ENCODE data around the gene ELOA. TPM values are rescaled to one million over a fixed set of nuclear protein-coding genes. Genes with fewer than 3 reads are reported as not detected.

ELOA gene
- total and polyA plus RNA-seq, 9 of the 15 experiments (the other 6 are each of a cell fraction or from before 2014, with no cell fraction given) = 31.9 to 98.6 (median 61.3) TPM

DNA sequence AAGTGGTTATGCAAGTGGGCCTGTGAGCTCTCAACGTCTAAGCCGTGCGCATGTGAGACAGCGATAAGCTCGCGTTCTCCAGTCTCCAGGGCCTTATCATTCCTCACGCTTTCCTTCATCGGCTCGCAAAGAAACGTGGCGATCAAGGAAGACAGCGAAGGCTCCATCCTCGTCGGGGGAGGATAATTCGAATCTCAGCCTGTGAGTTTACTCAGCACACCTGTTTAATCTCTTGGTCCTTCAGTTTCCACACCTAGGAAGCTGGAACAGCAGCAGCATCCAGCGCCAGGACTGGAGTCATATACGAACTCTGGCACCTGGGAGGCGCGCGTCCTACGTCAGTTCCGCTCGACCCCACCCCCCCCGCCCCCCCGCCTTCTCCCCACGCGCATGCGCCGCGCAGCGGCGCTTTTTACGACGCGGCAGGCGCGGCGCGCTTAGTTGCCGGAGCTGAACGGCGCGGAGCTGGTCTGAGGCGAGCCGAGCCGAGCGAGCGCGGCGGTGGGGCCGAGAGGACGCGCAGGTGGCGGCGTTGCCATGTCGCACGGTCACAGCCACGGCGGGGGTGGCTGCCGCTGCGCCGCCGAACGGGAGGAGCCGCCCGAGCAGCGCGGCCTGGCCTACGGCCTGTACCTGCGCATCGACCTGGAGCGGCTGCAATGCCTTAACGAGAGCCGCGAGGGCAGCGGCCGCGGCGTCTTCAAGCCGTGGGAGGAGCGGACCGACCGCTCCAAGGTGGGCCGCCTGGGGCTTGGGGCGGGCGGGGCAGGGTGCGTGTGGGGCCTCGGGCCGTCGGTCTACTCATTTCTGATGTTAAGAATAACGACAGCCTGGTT lies 34.9 kb downstream of the ELOA start, which contains the start of gene PITHD1 (continued):
- TF ChIP-seq RHOXF2B (CRISPR knock-in tag; conservative IDR thresholded peaks at IDR 0.05) = no peak
- TF ChIP-seq MYNN (IDR thresholded peaks at IDR 0.05) = peak; percentile 79
- TF ChIP-seq MYNN (CRISPR knock-in tag; IDR thresholded peaks at IDR 0.05) = no peak
- TF ChIP-seq, protein P1, sequence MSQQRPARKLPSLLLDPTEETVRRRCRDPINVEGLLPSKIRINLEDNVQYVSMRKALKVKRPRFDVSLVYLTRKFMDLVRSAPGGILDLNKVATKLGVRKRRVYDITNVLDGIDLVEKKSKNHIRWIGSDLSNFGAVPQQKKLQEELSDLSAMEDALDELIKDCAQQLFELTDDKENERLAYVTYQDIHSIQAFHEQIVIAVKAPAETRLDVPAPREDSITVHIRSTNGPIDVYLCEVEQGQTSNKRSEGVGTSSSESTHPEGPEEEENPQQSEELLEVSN (IDR thresholded peaks at IDR 0.05; ENCODE audit: borderline replicate concordance in 1 of 2, extremely low read depth in 1 of 2, insufficient read depth in 1 of 2, insufficient read length in 1 of 2, low read depth in 1 of 2, low read length in 1 of 2, poor library complexity in 1 of 2, severe bottlenecking in 1 of 2) = peak; percentile 79 to 80
- TF ChIP-seq PHF20 (IDR thresholded peaks at IDR 0.05; ENCODE audit: partially characterized antibody) = peak; percentile 94
- TF ChIP-seq ZNF165 (CRISPR knock-in tag; IDR thresholded peaks at IDR 0.05; ENCODE audit: borderline replicate concordance) = no peak
- TF ChIP-seq GATA2 (CRISPR knock-in tag; IDR thresholded peaks at IDR 0.05) = peak; percentile 94
- TF ChIP-seq, protein P2, sequence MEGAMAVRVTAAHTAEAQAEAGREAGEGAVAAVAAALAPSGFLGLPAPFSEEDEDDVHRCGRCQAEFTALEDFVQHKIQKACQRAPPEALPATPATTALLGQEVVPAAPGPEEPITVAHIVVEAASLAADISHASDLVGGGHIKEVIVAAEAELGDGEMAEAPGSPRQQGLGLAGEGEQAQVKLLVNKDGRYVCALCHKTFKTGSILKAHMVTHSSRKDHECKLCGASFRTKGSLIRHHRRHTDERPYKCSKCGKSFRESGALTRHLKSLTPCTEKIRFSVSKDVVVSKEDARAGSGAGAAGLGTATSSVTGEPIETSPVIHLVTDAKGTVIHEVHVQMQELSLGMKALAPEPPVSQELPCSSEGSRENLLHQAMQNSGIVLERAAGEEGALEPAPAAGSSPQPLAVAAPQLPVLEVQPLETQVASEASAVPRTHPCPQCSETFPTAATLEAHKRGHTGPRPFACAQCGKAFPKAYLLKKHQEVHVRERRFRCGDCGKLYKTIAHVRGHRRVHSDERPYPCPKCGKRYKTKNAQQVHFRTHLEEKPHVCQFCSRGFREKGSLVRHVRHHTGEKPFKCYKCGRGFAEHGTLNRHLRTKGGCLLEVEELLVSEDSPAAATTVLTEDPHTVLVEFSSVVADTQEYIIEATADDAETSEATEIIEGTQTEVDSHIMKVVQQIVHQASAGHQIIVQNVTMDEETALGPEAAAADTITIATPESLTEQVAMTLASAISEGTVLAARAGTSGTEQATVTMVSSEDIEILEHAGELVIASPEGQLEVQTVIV (CRISPR knock-in tag; IDR thresholded peaks at IDR 0.05; ENCODE audit: borderline replicate concordance) = peak; percentile 86; the same call in 1 of the 2 replicates
- peak; percentile 90 for TF ChIP-seq SOX6 (IDR thresholded peaks at IDR 0.05)
- TF ChIP-seq, protein P3, sequence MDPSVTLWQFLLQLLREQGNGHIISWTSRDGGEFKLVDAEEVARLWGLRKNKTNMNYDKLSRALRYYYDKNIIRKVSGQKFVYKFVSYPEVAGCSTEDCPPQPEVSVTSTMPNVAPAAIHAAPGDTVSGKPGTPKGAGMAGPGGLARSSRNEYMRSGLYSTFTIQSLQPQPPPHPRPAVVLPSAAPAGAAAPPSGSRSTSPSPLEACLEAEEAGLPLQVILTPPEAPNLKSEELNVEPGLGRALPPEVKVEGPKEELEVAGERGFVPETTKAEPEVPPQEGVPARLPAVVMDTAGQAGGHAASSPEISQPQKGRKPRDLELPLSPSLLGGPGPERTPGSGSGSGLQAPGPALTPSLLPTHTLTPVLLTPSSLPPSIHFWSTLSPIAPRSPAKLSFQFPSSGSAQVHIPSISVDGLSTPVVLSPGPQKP (CRISPR knock-in tag; IDR thresholded peaks at IDR 0.05) = no peak
- TF ChIP-seq, protein P4, sequence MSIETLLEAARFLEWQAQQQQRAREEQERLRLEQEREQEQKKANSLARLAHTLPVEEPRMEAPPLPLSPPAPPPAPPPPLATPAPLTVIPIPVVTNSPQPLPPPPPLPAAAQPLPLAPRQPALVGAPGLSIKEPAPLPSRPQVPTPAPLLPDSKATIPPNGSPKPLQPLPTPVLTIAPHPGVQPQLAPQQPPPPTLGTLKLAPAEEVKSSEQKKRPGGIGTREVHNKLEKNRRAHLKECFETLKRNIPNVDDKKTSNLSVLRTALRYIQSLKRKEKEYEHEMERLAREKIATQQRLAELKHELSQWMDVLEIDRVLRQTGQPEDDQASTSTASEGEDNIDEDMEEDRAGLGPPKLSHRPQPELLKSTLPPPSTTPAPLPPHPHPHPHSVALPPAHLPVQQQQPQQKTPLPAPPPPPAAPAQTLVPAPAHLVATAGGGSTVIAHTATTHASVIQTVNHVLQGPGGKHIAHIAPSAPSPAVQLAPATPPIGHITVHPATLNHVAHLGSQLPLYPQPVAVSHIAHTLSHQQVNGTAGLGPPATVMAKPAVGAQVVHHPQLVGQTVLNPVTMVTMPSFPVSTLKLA (conservative IDR thresholded peaks at IDR 0.05) = peak; percentile 95 to 98
- TF ChIP-seq MAZ (CRISPR knock-in tag; conservative IDR thresholded peaks at IDR 0.05 in 1 of 2, IDR thresholded peaks at IDR 0.05 in 1 of 2) = peak; percentile 57 to 73; a peak in 2 of 4 replicates
- peak in 2 of 3 experiments; percentile 42 to 65 for TF ChIP-seq YY1 (IDR thresholded peaks at IDR 0.05; ENCODE audit: borderline replicate concordance in 1 of 3, control insufficient read depth in 1 of 3, extremely low read depth in 1 of 3, insufficient read depth in 3 of 3, insufficient read length in 1 of 3, insufficient replicate concordance in 2 of 3, low read depth in 1 of 3, low read length in 2 of 3)
- TF ChIP-seq, protein P5, sequence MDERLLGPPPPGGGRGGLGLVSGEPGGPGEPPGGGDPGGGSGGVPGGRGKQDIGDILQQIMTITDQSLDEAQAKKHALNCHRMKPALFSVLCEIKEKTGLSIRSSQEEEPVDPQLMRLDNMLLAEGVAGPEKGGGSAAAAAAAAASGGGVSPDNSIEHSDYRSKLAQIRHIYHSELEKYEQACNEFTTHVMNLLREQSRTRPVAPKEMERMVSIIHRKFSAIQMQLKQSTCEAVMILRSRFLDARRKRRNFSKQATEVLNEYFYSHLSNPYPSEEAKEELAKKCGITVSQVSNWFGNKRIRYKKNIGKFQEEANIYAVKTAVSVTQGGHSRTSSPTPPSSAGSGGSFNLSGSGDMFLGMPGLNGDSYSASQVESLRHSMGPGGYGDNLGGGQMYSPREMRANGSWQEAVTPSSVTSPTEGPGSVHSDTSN (CRISPR knock-in tag; IDR thresholded peaks at IDR 0.05; ENCODE audit: low read depth) = no peak
- TF ChIP-seq, protein P5 (tag; conservative IDR thresholded peaks at IDR 0.05; ENCODE audit: low read depth) = peak; percentile 33

Data from K562 (cell line).